ENCODE measurements around the gene FRMD4A. TPM values are rescaled to one million over a fixed set of nuclear protein-coding genes. Genes with fewer than 3 reads are reported as not detected.
A peak's percentile ranks its signal among the peaks of the same experiment; 100 is the strongest.

FRMD4A gene
- total RNA-seq, 2 experiments from 2014 or later = 0.30 to 0.35 TPM

- ChIA-PET POLR2A (no interaction called here), CTCF (no interaction called here)
- Mint-ChIP-seq H3K36me3 (ENCODE audit: low read depth) (no peaks in the 10 kb centered on the region), H3K4me3 (no peak overlapping the region), H3K27ac (no peak overlapping the region), H3K27me3 (peaks cover 3% of the 10 kb centered on the region), H3K4me1 (peaks cover 5% of the 10 kb centered on the region), H3K9me3 (peaks cover 7% of the 10 kb centered on the region)
- no peak for DNase-seq
Measured at GRCh38 chr10:14016931-14017333, 313.8 kb downstream of the FRMD4A start.

- no peak for DNase-seq
- peaks cover 5% of the 10 kb centered on the region for H3K27me3 Mint-ChIP-seq
- ChIA-PET POLR2A (no interaction called here), CTCF (no interaction called here)
- H3K36me3 Mint-ChIP-seq (ENCODE audit: low read depth) = no peaks in the 10 kb centered on the region
- H3K9me3 Mint-ChIP-seq = peaks cover 7% of the 10 kb centered on the region
- no peak overlapping the region for H3K4me3 Mint-ChIP-seq
- H3K4me1 Mint-ChIP-seq = peaks cover 5% of the 10 kb centered on the region
- H3K27ac Mint-ChIP-seq = no peak overlapping the region
Measured at GRCh38 chr10:14016011-14016536, 314.6 kb downstream of the FRMD4A start.

- Mint-ChIP-seq H3K27me3 (peaks cover 2% of the 10 kb centered on the region), H3K27ac (no peak overlapping the region), H3K36me3 (ENCODE audit: low read depth) (no peaks in the 10 kb centered on the region), H3K4me1 (peaks cover 15% of the 10 kb centered on the region), H3K4me3 (no peak overlapping the region), H3K9me3 (peaks cover 7% of the 10 kb centered on the region)
- DNase-seq = no peak
- ChIA-PET POLR2A (interaction anchor here (0.9 kb wide), 1 partner anchor 171 kb away, joined by 4 read pairs; no protein-coding TSS in a partner anchor), CTCF (interaction anchor here (0.7 kb wide), 1 partner anchor 232 kb away, joined by 3 read pairs; no protein-coding TSS in a partner anchor)
Measured at GRCh38 chr10:14014423-14014822, 316.3 kb downstream of the FRMD4A start.

- ChIA-PET POLR2A (interaction anchor here (1.2 kb wide), 1 partner anchor 174 kb away, joined by 19 read pairs; no protein-coding TSS in a partner anchor), CTCF (no interaction called here)
- H3K9me3 Mint-ChIP-seq = no peaks in the 10 kb centered on the region
- DNase-seq = no peak
- peaks cover 6% of the 10 kb centered on the region for H3K27me3 Mint-ChIP-seq
- no peak overlapping the region for H3K4me3 Mint-ChIP-seq
- H3K27ac Mint-ChIP-seq = no peak overlapping the region
- no peaks in the 10 kb centered on the region for H3K36me3 Mint-ChIP-seq (ENCODE audit: low read depth)
- peaks cover 32% of the 10 kb centered on the region for H3K4me1 Mint-ChIP-seq
Measured at GRCh38 chr10:14010769-14011574, 319.8 kb downstream of the FRMD4A start.

- Mint-ChIP-seq H3K4me1 (peaks cover 31% of the 10 kb centered on the region), H3K27ac (peak overlapping the region; percentile 78), H3K36me3 (ENCODE audit: low read depth) (no peaks in the 10 kb centered on the region), H3K9me3 (no peaks in the 10 kb centered on the region), H3K4me3 (peak overlapping the region; percentile 80), H3K27me3 (peaks cover 6% of the 10 kb centered on the region)
- no peak for DNase-seq
- POLR2A ChIA-PET = interaction anchor here (0.5 to 1.3 kb wide), 4 partner anchors 10 to 175 kb away, joined by 3 to 19 read pairs (median 4); no protein-coding TSS in a partner anchor
- CTCF ChIA-PET = no interaction called here
Measured at GRCh38 chr10:14010101-14010558, 320.6 kb downstream of the FRMD4A start.

GRCh38 chr10:14009371-14010100 lies 321.2 kb downstream of the FRMD4A start:
- H3K9me3 Mint-ChIP-seq = no peaks in the 10 kb centered on the region
- peaks cover 31% of the 10 kb centered on the region for H3K4me1 Mint-ChIP-seq
- DNase-seq = peak; percentile 60
- H3K4me3 Mint-ChIP-seq = peak overlapping the region; percentile 80
- peaks cover 6% of the 10 kb centered on the region for H3K27me3 Mint-ChIP-seq
- CTCF ChIA-PET = no interaction called here
- POLR2A ChIA-PET = interaction anchor here (0.8 to 2.6 kb wide), 4 partner anchors 11 to 176 kb away, joined by 3 to 19 read pairs (median 10); no protein-coding TSS in a partner anchor
- peak overlapping the region; percentile 78 for H3K27ac Mint-ChIP-seq
- no peaks in the 10 kb centered on the region for H3K36me3 Mint-ChIP-seq (ENCODE audit: low read depth)

GRCh38 chr10:14008740-14009080 lies 322.0 kb downstream of the FRMD4A start:
- Mint-ChIP-seq H3K27me3 (peaks cover 6% of the 10 kb centered on the region), H3K4me1 (peaks cover 31% of the 10 kb centered on the region), H3K4me3 (peak overlapping the region; percentile 80), H3K9me3 (no peaks in the 10 kb centered on the region), H3K36me3 (ENCODE audit: low read depth) (no peaks in the 10 kb centered on the region), H3K27ac (peak overlapping the region; percentile 50)
- CTCF ChIA-PET = interaction anchor here (1.2 kb wide), 1 partner anchor 25 kb away, joined by 3 read pairs; no protein-coding TSS in a partner anchor
- POLR2A ChIA-PET = interaction anchor here (2.6 kb wide), 1 partner anchor 177 kb away, joined by 17 read pairs; no protein-coding TSS in a partner anchor
- DNase-seq = no peak

GRCh38 chr10:14004536-14004935 lies 326.2 kb downstream of the FRMD4A start:
- Mint-ChIP-seq H3K27ac (no peak overlapping the region), H3K4me1 (peaks cover 26% of the 10 kb centered on the region), H3K36me3 (ENCODE audit: low read depth) (no peaks in the 10 kb centered on the region), H3K4me3 (no peak overlapping the region), H3K27me3 (peaks cover 6% of the 10 kb centered on the region), H3K9me3 (no peaks in the 10 kb centered on the region)
- DNase-seq = no peak
- POLR2A ChIA-PET = no interaction called here
- CTCF ChIA-PET = no interaction called here

- H3K27ac Mint-ChIP-seq = no peak overlapping the region
- no peaks in the 10 kb centered on the region for H3K9me3 Mint-ChIP-seq
- CTCF ChIA-PET = no interaction called here
- no peak for DNase-seq
- H3K27me3 Mint-ChIP-seq = peaks cover 6% of the 10 kb centered on the region
- H3K36me3 Mint-ChIP-seq (ENCODE audit: low read depth) = no peaks in the 10 kb centered on the region
- H3K4me3 Mint-ChIP-seq = no peak overlapping the region
- H3K4me1 Mint-ChIP-seq = peaks cover 17% of the 10 kb centered on the region
- POLR2A ChIA-PET = no interaction called here
Measured at GRCh38 chr10:14003517-14004184, 327.1 kb downstream of the FRMD4A start.

- H3K36me3 Mint-ChIP-seq (ENCODE audit: low read depth) = no peaks in the 10 kb centered on the region
- CTCF ChIA-PET = no interaction called here
- no peak overlapping the region for H3K27ac Mint-ChIP-seq
Measured at GRCh38 chr10:14001298-14002040, 329.3 kb downstream of the FRMD4A start.

GRCh38 chr10:13998163-13998835 lies 332.4 kb downstream of the FRMD4A start:
- no peak for DNase-seq
- H3K9me3 Mint-ChIP-seq = no peaks in the 10 kb centered on the region
- H3K27me3 Mint-ChIP-seq = peaks cover 2% of the 10 kb centered on the region
- POLR2A ChIA-PET = no interaction called here
- peaks cover 6% of the 10 kb centered on the region for H3K4me1 Mint-ChIP-seq
- H3K4me3 Mint-ChIP-seq = no peak overlapping the region
- CTCF ChIA-PET = no interaction called here
- no peaks in the 10 kb centered on the region for H3K36me3 Mint-ChIP-seq (ENCODE audit: low read depth)
- H3K27ac Mint-ChIP-seq = no peak overlapping the region

More at GRCh38 chr10:14001298-14002040, 329.3 kb downstream of the FRMD4A start:
- DNase-seq = no peak
- H3K27me3 Mint-ChIP-seq = peaks cover 2% of the 10 kb centered on the region
- POLR2A ChIA-PET = no interaction called here
- no peaks in the 10 kb centered on the region for H3K9me3 Mint-ChIP-seq
- H3K4me3 Mint-ChIP-seq = no peak overlapping the region
- peaks cover 4% of the 10 kb centered on the region for H3K4me1 Mint-ChIP-seq

- Mint-ChIP-seq H3K4me1 (peaks cover 3% of the 10 kb centered on the region), H3K36me3 (ENCODE audit: low read depth) (no peaks in the 10 kb centered on the region), H3K9me3 (no peaks in the 10 kb centered on the region), H3K4me3 (no peak overlapping the region), H3K27ac (no peak overlapping the region), H3K27me3 (peaks cover 2% of the 10 kb centered on the region)
- ChIA-PET POLR2A (no interaction called here), CTCF (no interaction called here)
- DNase-seq = no peak
Measured at GRCh38 chr10:13997650-13998049, 333.1 kb downstream of the FRMD4A start.

All from activated CD4-positive, alpha-beta memory T cell treated with anti-CD3 and anti-CD28 coated beads, Interleukin-2, amount 10 ng/mL, durations not matched to agents 7 days and 5 days (primary cell).